PC-3 (cell line): ENCODE data around the gene NOP56. TPM values are rescaled to one million over a fixed set of nuclear protein-coding genes. Genes with fewer than 3 reads are reported as not detected.

ENCODE experiments used
- ATAC-seq: fragments of 200-7000 bp; cut with Tn5 transposase; 2 replicates; pipeline ENCODE4 v1.9.1; 2020; ENCODE audit warnings: mild to moderate bottlenecking, moderate library complexity
- BruUV-seq: library from RNA; stranded (reverse); fragments of 400-500 nt; replicated peaks from 2 replicates; lab custom pipeline; 2021; lab: Mats Ljungman, UMichigan
- CTCF ChIA-PET: fragments of 300-600 bp; sonication (Branson Sonifier 250); formaldehyde crosslinking; loops from one replicate; lab custom pipeline; 2022; ENCODE audit warnings: antibody characterized with exemption; lab: Charles Lee
- POLR2A ChIA-PET: fragments of 300-600 bp; sonication (Branson Sonifier 250); formaldehyde crosslinking; loops from one replicate; lab custom pipeline; 2022; ENCODE audit warnings: antibody characterized with exemption; ENCODE audit not compliant: unreplicated experiment; lab: Charles Lee
- DNase-seq: peaks from one replicate; pipeline ENCODE4 v3.0.0-alpha.2; 2015
- H2AFZ ChIP-seq: fragments of 300-600 bp; sonication (generic); 2 replicates; pipeline ENCODE4 v1.6.0; 2016; ENCODE audit warnings: antibody characterized with exemption, low read length
- H3F3A ChIP-seq: fragments of 300-600 bp; sonication (generic); one replicate; pipeline ENCODE4 v1.6.0; 2017; ENCODE audit warnings: antibody characterized with exemption, low read length, control low read depth, mild to moderate bottlenecking; ENCODE audit not compliant: unreplicated experiment
- H3K27ac ChIP-seq: fragments of 300-600 bp; sonication (generic); 2 replicates; pipeline ENCODE4 v1.5.1; 2016; ENCODE audit warnings: mild to moderate bottlenecking, low read length
- H3K27me3 ChIP-seq: fragments of 300-600 bp; sonication (generic); 2 replicates; pipeline ENCODE4 v1.6.1; 2016; ENCODE audit warnings: low read length, mixed read lengths
- H3K36me3 ChIP-seq: fragments of 300-600 bp; sonication (generic); 2 replicates; pipeline ENCODE4 v1.6.1; 2016; ENCODE audit warnings: low read depth, mixed run types, low read length, mixed read lengths
- H3K4me1 ChIP-seq: fragments of 300-600 bp; sonication (generic); 2 replicates; pipeline ENCODE4 v1.5.1; 2016; ENCODE audit warnings: low read length; ENCODE audit not compliant: insufficient read depth
- H3K4me2 ChIP-seq: fragments of 300-600 bp; sonication (generic); 2 replicates; pipeline ENCODE4 v1.6.0; 2016; ENCODE audit warnings: low read length
- H3K4me3 ChIP-seq: fragments of 300-600 bp; sonication (generic); 2 replicates; pipeline ENCODE4 v1.5.1; 2016; ENCODE audit warnings: mild to moderate bottlenecking, low read length, mixed read lengths
- H3K79me2 ChIP-seq: fragments of 300-600 bp; sonication (generic); 2 replicates; pipeline ENCODE4 v1.6.1; 2017; ENCODE audit warnings: low read length, mixed read lengths
- H3K9ac ChIP-seq: fragments of 300-600 bp; sonication (generic); 2 replicates; pipeline ENCODE4 v1.6.0; 2016; ENCODE audit warnings: mild to moderate bottlenecking, low read length
- H3K9me2 ChIP-seq: fragments of 300-600 bp; sonication (generic); replicated peaks from 2 replicates; pipeline ENCODE4 v1.6.1; 2016; ENCODE audit warnings: mixed run types, low read length, mixed read lengths
- H3K9me3 ChIP-seq: fragments of 300-600 bp; sonication (generic); 2 replicates; pipeline ENCODE4 v1.6.1; 2016; ENCODE audit warnings: low read length, mixed read lengths
- H4K20me1 ChIP-seq: fragments of 300-600 bp; sonication (generic); 2 replicates; pipeline ENCODE4 v1.6.1; 2016; ENCODE audit warnings: low read length, mixed read lengths
- CTCF ChIP-seq: fragments of 300-600 bp; sonication (generic); conservative IDR thresholded peaks from 2 replicates; pipeline ENCODE4 v1.5.1; 2017; ENCODE audit warnings: antibody characterized with exemption, low read depth, mild to moderate bottlenecking, low read length
- EZH2 ChIP-seq: fragments of 300-600 bp; sonication (generic); IDR thresholded peaks from one replicate; pipeline ENCODE4 v1.6.1; 2017; ENCODE audit warnings: antibody characterized with exemption, mild to moderate bottlenecking, low read length; ENCODE audit not compliant: unreplicated experiment
- EZH2phosphoT487 ChIP-seq: fragments of 300-600 bp; sonication (generic); IDR thresholded peaks from 2 replicates; pipeline ENCODE4 v1.6.1; 2018; ENCODE audit warnings: mild to moderate bottlenecking, antibody characterized with exemption, low read length, borderline replicate concordance
- intact Hi-C: fragments of 100-400 bp; cut with micrococcal nuclease; formaldehyde crosslinking; loops from 2 replicates; pipeline ENCODE4 v1.9.0; 2023
- total RNA-seq: library from RNA; depleted of rRNA; stranded (reverse); fragments of >200 nt; gene quantifications from 2 replicates; pipeline ENCODE4 v1.2.3, GENCODE V29; 2014

Gene NOP56
- total RNA-seq, 1 experiment from 2014 or later = 570 TPM

- intact Hi-C loops = no loop called here
- no peaks in the 10 kb centered on the region for H4K20me1 ChIP-seq
- H3K4me3 ChIP-seq = no peak overlapping the region
- H3K9ac ChIP-seq = no peak overlapping the region
- H3K27me3 ChIP-seq = no peaks in the 10 kb centered on the region
- no peaks in the 10 kb centered on the region for H3K4me1 ChIP-seq
- POLR2A ChIA-PET = no interaction called here
- DNase-seq = no peak
- no peak overlapping the region for H3K4me2 ChIP-seq
- H2AFZ ChIP-seq = no peak overlapping the region
- no peaks in the 10 kb centered on the region for H3K79me2 ChIP-seq
- no peak for TF ChIP-seq EZH2phosphoT487
- no peaks in the 10 kb centered on the region for H3K9me3 ChIP-seq
- H3K9me2 ChIP-seq = no peaks in the 10 kb centered on the region
- BruUV-seq = no TSS peak
- ATAC-seq = no peak
- CTCF ChIA-PET = no interaction called here
- H3F3A ChIP-seq = no peaks in the 10 kb centered on the region
- H3K36me3 ChIP-seq = no peaks in the 10 kb centered on the region
- H3K27ac ChIP-seq = no peak overlapping the region
Observed at GRCh38 chr20:2603816-2604505, 48.5 kb upstream of the NOP56 start.

GRCh38 chr20:2604506-2604835 lies 48.0 kb upstream of the NOP56 start:
- no peaks in the 10 kb centered on the region for H3K9me3 ChIP-seq
- H4K20me1 ChIP-seq = no peaks in the 10 kb centered on the region
- H3K36me3 ChIP-seq = no peaks in the 10 kb centered on the region
- CTCF ChIA-PET = no interaction called here
- no peaks in the 10 kb centered on the region for H3K9me2 ChIP-seq
- no peak overlapping the region for H3K9ac ChIP-seq
- H3K4me2 ChIP-seq = no peak overlapping the region
- no peaks in the 10 kb centered on the region for H3K4me1 ChIP-seq
- H2AFZ ChIP-seq = no peak overlapping the region
- TF ChIP-seq CTCF (no peak), EZH2 (no peak), EZH2phosphoT487 (no peak)
- no peak for DNase-seq
- no peak for ATAC-seq
- no TSS peak for BruUV-seq
- intact Hi-C loops = no loop called here
- no peaks in the 10 kb centered on the region for H3F3A ChIP-seq
- H3K79me2 ChIP-seq = no peaks in the 10 kb centered on the region
- H3K27ac ChIP-seq = no peak overlapping the region
- H3K4me3 ChIP-seq = no peak overlapping the region
- H3K27me3 ChIP-seq = no peaks in the 10 kb centered on the region; the same call in 1 of the 2 replicates
- POLR2A ChIA-PET = no interaction called here

- Histone ChIP-seq H3K4me2 (no peak overlapping the region), H2AFZ (no peak overlapping the region), H3K9me3 (no peaks in the 10 kb centered on the region), H3K36me3 (no peaks in the 10 kb centered on the region), H3K79me2 (no peaks in the 10 kb centered on the region), H4K20me1 (no peaks in the 10 kb centered on the region), H3K9me2 (no peaks in the 10 kb centered on the region), H3K27me3 (no peaks in the 10 kb centered on the region; the same call in 1 of the 2 replicates), H3K9ac (no peak overlapping the region), H3K27ac (no peak overlapping the region), H3K4me3 (no peak overlapping the region), H3F3A (no peaks in the 10 kb centered on the region), H3K4me1 (0 out of 2 replicates have a peak, but pooled peaks cover 4% of the 10 kb centered on the region)
- ChIA-PET CTCF (no interaction called here), POLR2A (no interaction called here)
- TF ChIP-seq EZH2phosphoT487 (no peak), CTCF (no peak), EZH2 (no peak)
- intact Hi-C loops = no loop called here
- DNase-seq = no peak
- ATAC-seq = no peak
- BruUV-seq = no TSS peak
Observed at GRCh38 chr20:2606507-2607006, 45.9 kb upstream of the NOP56 start.
